Right lobe of liver (tissue), 4 donors: Measurements from ENCODE around the gene COPZ1.

Experiments
- CTCF ChIP-seq, 4 donors: fragments of 200-600 bp in 3 of 4; fragments of 450-650 bp in 1 of 4; IDR thresholded peaks; one replicate each; pipeline versions ENCODE4 v1.5.1 to v1.8.0; 2016 to 2022; ENCODE audit warnings: antibody characterized with exemption in 4 of 4, mild to moderate bottlenecking in 2 of 4
- POLR2A ChIP-seq: fragments of 450-650 bp; IDR thresholded peaks from one replicate; pipeline ENCODE4 v1.6.1; 2017; ENCODE audit warnings: antibody characterized with exemption, mild to moderate bottlenecking
- donor health status: DM: no; HTN: no; CAD: no.
- donor health status: DM: no; HTN: no; CAD: no.
- donor health status: DM: no; HTN: yes; CAD: no.

- TF ChIP-seq CTCF (IDR thresholded peaks at IDR 0.05) (no peak), POLR2A (no peak)
These were observed 29.9 kb upstream of the COPZ1 start for GRCh38 chr12:54294953-54295566.
